GM12891 (cell line): ENCODE results near the gene WNT9A.

Experiments
- DNase-seq: peaks from one replicate; pipeline ENCODE4 v3.0.0; 2011; ENCODE audit warnings: low spot score; ENCODE audit not compliant: insufficient read length
- FAIRE-seq: peaks from 2 replicates; lab custom pipeline; 2011; peaks lifted over from hg19 to GRCh38; lab: Jason Lieb, UNC
- PAX5 ChIP-seq: IDR thresholded peaks from 2 replicates; pipeline ENCODE4 v1.6.1; 2011; ENCODE audit warnings: low read length, moderate library complexity, mild to moderate bottlenecking; ENCODE audit not compliant: insufficient read depth, severe bottlenecking
- POLR2A ChIP-seq: IDR thresholded peaks from 2 replicates; pipeline ENCODE4 v1.6.1; 2011; ENCODE audit warnings: low read depth, low read length, control low read depth
- POLR2AphosphoS5 ChIP-seq: IDR thresholded peaks from 2 replicates; pipeline ENCODE4 v1.6.1; 2011; ENCODE audit warnings: low read depth, low read length, control low read depth
- POU2F2 ChIP-seq: IDR thresholded peaks from 2 replicates; pipeline ENCODE4 v1.6.1; 2011; ENCODE audit warnings: low read depth, mild to moderate bottlenecking, control low read depth, low read length, moderate library complexity
- SPI1 ChIP-seq: IDR thresholded peaks from 2 replicates; pipeline ENCODE4 v1.6.1; 2011; ENCODE audit warnings: low read depth, low read length, control low read depth
- TAF1 ChIP-seq: IDR thresholded peaks from 2 replicates; pipeline ENCODE4 v1.6.1; 2011; ENCODE audit warnings: low read depth, low read length, control low read depth

Gene WNT9A

GRCh38 chr1:227921461-227922185, 26.1 kb downstream of the WNT9A start:
- FAIRE-seq, result no peak
- TF ChIP-seq POLR2A (no peak), POLR2AphosphoS5 (no peak), POU2F2 (no peak), TAF1 (no peak), SPI1 (no peak), PAX5 (no peak)
- no peak for DNase-seq

GRCh38 chr1:227920896-227921295, 26.8 kb downstream of the WNT9A start:
- DNase-seq, result no peak
- no peak for TF ChIP-seq POU2F2
- no peak for TF ChIP-seq POLR2A
- TF ChIP-seq SPI1, result no peak
- no peak for TF ChIP-seq TAF1
- no peak for TF ChIP-seq POLR2AphosphoS5
- no peak for TF ChIP-seq PAX5
- FAIRE-seq, result no peak

GRCh38 chr1:227920426-227920825, 27.3 kb downstream of the WNT9A start:
- FAIRE-seq (no peak), DNase-seq (no peak)
- TF ChIP-seq SPI1 (no peak), POLR2AphosphoS5 (no peak), POLR2A (no peak), POU2F2 (no peak), TAF1 (no peak), PAX5 (no peak)

- DNase-seq (no peak), FAIRE-seq (no peak)
- TF ChIP-seq POLR2AphosphoS5 (no peak), POU2F2 (no peak), SPI1 (no peak), TAF1 (no peak), POLR2A (no peak), PAX5 (no peak)
These were observed 27.8 kb downstream of the WNT9A start for GRCh38 chr1:227919906-227920305.

GRCh38 chr1:227918736-227919135, 29.0 kb downstream of the WNT9A start:
- no peak for FAIRE-seq
- DNase-seq, result no peak
- TF ChIP-seq POLR2AphosphoS5 (no peak), SPI1 (no peak), POU2F2 (no peak), TAF1 (no peak), POLR2A (no peak), PAX5 (no peak)

- no peak for DNase-seq
- no peak for TF ChIP-seq POLR2A
- TF ChIP-seq POU2F2, result no peak
- TF ChIP-seq TAF1, result no peak
- TF ChIP-seq SPI1, result no peak
- no peak for TF ChIP-seq PAX5
- no peak for TF ChIP-seq POLR2AphosphoS5
- FAIRE-seq, result no peak
These were observed 29.5 kb downstream of the WNT9A start for GRCh38 chr1:227918083-227918700.

- TF ChIP-seq SPI1, result no peak
- no peak for TF ChIP-seq PAX5
- no peak for TF ChIP-seq TAF1
- no peak for TF ChIP-seq POLR2A
- no peak for TF ChIP-seq POLR2AphosphoS5
- TF ChIP-seq POU2F2, result no peak
- DNase-seq (no peak), FAIRE-seq (no peak)
These were observed 30.4 kb downstream of the WNT9A start for GRCh38 chr1:227917081-227917950.

- FAIRE-seq (no peak), DNase-seq (no peak)
- TF ChIP-seq POU2F2 (no peak), POLR2A (no peak), SPI1 (no peak), POLR2AphosphoS5 (no peak)
These were observed 31.1 kb downstream of the WNT9A start for GRCh38 chr1:227916655-227917054.
